ENCODE data around the gene CA10. TPM values are rescaled to one million over a fixed set of nuclear protein-coding genes. Genes with fewer than 3 reads are reported as not detected.

The CA10 gene
- total and polyA plus RNA-seq, 2 experiments from 2014 or later, result 0.92 to 1.5 TPM

DNA sequence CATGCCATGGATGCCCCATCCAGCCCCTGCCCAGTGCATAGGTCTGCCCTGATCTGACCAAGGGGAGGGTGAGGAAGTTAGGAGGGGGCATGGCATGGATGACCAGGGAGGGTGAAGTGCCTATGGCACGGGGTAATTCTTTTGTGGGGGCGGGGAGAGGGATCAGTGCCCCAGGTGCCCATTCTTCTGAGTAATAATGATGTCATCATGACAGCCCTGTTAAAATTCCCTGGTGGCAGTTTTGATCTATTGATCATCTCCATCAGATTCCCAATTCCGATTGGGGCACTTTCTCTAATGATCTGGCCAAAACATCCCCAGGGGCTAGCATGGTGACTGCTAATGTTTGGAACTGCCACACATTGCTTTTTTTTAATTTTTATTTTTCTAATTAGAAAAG is 506.0 kb downstream of the CA10 start:
- H3K36me3 Mint-ChIP-seq (ENCODE audit: low read depth), result no peaks in the 10 kb centered on the region
- H3K9me2 ChIP-seq (ENCODE audit: insufficient read depth), result no peaks in the 10 kb centered on the region
- H3K36me3 ChIP-seq (ENCODE audit: insufficient read depth), result no peaks in the 10 kb centered on the region

DNA sequence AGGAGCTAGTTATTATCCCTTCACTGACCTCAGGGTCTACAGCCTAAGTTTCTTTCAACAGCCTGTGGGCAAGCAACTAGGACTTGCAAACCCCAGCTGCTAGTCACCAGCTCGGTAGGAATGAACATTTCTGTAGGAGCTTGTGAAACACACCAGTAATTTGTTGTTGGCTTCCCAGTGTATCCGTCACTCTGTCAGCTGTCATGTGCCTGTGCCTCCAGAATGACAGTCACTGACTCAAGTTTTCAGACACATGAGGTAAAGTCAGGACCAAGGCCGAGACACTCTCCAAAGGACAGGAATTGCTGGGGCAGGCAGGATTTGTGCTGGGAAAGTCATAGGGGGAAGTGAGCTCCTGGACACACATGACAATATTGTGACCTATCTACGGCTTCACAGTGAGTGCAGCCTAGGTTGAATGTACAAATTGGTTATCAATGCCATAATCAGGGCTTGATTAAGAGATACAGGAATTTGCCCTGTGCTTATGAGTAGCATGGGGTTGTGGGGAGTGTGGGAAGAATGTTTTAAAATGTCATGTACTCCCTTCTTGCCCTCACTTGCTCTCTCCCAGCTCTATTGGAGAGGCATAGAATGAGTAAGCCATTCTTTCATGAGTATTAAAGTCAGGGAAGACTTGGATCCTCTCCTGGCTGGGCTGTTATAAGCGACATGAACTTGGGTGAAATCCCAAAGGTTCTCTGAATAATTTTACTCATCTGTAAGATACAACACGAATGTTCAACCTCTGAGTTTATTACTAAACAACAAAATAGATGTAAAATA is 506.8 kb downstream of the CA10 start:
- ATAC-seq, result no peak
- no peak overlapping the region for H3K4me2 ChIP-seq
- H3K79me2 ChIP-seq (replicated peaks; ENCODE audit: insufficient read depth), result no peaks in the 10 kb centered on the region
- Mint-ChIP-seq H3K27ac (no peak overlapping the region), H3K4me1 (peaks cover 13% of the 10 kb centered on the region), H3K4me3 (no peak overlapping the region), H3K9me3 (no peaks in the 10 kb centered on the region), H3K36me3 (ENCODE audit: low read depth) (no peaks in the 10 kb centered on the region), H3K27me3 (ENCODE audit: insufficient read depth, low read depth, poor library complexity) (peaks cover 2% of the 10 kb centered on the region)
- no peaks in the 10 kb centered on the region for H3F3A ChIP-seq (replicated peaks; ENCODE audit: low read depth)
- H3K27ac ChIP-seq (ENCODE audit: low read depth), result no peak overlapping the region
- H3K27me3 ChIP-seq (ENCODE audit: insufficient read depth), result no peaks in the 10 kb centered on the region
- H3K4me1 ChIP-seq (ENCODE audit: insufficient read depth), result no peaks in the 10 kb centered on the region
- no peak overlapping the region for H3K4me3 ChIP-seq
- no peak overlapping the region for H2AFZ ChIP-seq
- H3K36me3 ChIP-seq (ENCODE audit: insufficient read depth), result no peaks in the 10 kb centered on the region
- H3K9me2 ChIP-seq (ENCODE audit: insufficient read depth), result no peaks in the 10 kb centered on the region
- DNase-seq (ENCODE audit: low spot score), result no peak
- H4K20me1 ChIP-seq (replicated peaks; ENCODE audit: insufficient read depth), result no peaks in the 10 kb centered on the region
- TF ChIP-seq JUNB (IDR thresholded peaks at IDR 0.05; ENCODE audit: unreplicated experiment), result no peak
- TF ChIP-seq, protein P1, sequence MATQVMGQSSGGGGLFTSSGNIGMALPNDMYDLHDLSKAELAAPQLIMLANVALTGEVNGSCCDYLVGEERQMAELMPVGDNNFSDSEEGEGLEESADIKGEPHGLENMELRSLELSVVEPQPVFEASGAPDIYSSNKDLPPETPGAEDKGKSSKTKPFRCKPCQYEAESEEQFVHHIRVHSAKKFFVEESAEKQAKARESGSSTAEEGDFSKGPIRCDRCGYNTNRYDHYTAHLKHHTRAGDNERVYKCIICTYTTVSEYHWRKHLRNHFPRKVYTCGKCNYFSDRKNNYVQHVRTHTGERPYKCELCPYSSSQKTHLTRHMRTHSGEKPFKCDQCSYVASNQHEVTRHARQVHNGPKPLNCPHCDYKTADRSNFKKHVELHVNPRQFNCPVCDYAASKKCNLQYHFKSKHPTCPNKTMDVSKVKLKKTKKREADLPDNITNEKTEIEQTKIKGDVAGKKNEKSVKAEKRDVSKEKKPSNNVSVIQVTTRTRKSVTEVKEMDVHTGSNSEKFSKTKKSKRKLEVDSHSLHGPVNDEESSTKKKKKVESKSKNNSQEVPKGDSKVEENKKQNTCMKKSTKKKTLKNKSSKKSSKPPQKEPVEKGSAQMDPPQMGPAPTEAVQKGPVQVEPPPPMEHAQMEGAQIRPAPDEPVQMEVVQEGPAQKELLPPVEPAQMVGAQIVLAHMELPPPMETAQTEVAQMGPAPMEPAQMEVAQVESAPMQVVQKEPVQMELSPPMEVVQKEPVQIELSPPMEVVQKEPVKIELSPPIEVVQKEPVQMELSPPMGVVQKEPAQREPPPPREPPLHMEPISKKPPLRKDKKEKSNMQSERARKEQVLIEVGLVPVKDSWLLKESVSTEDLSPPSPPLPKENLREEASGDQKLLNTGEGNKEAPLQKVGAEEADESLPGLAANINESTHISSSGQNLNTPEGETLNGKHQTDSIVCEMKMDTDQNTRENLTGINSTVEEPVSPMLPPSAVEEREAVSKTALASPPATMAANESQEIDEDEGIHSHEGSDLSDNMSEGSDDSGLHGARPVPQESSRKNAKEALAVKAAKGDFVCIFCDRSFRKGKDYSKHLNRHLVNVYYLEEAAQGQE (IDR thresholded peaks at IDR 0.05; ENCODE audit: unreplicated experiment), result no peak
- no peak for TF ChIP-seq STAT1 (IDR thresholded peaks at IDR 0.05; ENCODE audit: unreplicated experiment)
- TF ChIP-seq, protein P2, sequence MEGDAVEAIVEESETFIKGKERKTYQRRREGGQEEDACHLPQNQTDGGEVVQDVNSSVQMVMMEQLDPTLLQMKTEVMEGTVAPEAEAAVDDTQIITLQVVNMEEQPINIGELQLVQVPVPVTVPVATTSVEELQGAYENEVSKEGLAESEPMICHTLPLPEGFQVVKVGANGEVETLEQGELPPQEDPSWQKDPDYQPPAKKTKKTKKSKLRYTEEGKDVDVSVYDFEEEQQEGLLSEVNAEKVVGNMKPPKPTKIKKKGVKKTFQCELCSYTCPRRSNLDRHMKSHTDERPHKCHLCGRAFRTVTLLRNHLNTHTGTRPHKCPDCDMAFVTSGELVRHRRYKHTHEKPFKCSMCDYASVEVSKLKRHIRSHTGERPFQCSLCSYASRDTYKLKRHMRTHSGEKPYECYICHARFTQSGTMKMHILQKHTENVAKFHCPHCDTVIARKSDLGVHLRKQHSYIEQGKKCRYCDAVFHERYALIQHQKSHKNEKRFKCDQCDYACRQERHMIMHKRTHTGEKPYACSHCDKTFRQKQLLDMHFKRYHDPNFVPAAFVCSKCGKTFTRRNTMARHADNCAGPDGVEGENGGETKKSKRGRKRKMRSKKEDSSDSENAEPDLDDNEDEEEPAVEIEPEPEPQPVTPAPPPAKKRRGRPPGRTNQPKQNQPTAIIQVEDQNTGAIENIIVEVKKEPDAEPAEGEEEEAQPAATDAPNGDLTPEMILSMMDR (conservative IDR thresholded peaks at IDR 0.05; ENCODE audit: low read depth in 2 of 2), result no peak
- TF ChIP-seq, protein P3, sequence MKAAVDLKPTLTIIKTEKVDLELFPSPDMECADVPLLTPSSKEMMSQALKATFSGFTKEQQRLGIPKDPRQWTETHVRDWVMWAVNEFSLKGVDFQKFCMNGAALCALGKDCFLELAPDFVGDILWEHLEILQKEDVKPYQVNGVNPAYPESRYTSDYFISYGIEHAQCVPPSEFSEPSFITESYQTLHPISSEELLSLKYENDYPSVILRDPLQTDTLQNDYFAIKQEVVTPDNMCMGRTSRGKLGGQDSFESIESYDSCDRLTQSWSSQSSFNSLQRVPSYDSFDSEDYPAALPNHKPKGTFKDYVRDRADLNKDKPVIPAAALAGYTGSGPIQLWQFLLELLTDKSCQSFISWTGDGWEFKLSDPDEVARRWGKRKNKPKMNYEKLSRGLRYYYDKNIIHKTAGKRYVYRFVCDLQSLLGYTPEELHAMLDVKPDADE (IDR thresholded peaks at IDR 0.05), result no peak
- TF ChIP-seq POLR2AphosphoS5 (IDR thresholded peaks at IDR 0.05; ENCODE audit: low read depth), result no peak
- TF ChIP-seq, protein P4, sequence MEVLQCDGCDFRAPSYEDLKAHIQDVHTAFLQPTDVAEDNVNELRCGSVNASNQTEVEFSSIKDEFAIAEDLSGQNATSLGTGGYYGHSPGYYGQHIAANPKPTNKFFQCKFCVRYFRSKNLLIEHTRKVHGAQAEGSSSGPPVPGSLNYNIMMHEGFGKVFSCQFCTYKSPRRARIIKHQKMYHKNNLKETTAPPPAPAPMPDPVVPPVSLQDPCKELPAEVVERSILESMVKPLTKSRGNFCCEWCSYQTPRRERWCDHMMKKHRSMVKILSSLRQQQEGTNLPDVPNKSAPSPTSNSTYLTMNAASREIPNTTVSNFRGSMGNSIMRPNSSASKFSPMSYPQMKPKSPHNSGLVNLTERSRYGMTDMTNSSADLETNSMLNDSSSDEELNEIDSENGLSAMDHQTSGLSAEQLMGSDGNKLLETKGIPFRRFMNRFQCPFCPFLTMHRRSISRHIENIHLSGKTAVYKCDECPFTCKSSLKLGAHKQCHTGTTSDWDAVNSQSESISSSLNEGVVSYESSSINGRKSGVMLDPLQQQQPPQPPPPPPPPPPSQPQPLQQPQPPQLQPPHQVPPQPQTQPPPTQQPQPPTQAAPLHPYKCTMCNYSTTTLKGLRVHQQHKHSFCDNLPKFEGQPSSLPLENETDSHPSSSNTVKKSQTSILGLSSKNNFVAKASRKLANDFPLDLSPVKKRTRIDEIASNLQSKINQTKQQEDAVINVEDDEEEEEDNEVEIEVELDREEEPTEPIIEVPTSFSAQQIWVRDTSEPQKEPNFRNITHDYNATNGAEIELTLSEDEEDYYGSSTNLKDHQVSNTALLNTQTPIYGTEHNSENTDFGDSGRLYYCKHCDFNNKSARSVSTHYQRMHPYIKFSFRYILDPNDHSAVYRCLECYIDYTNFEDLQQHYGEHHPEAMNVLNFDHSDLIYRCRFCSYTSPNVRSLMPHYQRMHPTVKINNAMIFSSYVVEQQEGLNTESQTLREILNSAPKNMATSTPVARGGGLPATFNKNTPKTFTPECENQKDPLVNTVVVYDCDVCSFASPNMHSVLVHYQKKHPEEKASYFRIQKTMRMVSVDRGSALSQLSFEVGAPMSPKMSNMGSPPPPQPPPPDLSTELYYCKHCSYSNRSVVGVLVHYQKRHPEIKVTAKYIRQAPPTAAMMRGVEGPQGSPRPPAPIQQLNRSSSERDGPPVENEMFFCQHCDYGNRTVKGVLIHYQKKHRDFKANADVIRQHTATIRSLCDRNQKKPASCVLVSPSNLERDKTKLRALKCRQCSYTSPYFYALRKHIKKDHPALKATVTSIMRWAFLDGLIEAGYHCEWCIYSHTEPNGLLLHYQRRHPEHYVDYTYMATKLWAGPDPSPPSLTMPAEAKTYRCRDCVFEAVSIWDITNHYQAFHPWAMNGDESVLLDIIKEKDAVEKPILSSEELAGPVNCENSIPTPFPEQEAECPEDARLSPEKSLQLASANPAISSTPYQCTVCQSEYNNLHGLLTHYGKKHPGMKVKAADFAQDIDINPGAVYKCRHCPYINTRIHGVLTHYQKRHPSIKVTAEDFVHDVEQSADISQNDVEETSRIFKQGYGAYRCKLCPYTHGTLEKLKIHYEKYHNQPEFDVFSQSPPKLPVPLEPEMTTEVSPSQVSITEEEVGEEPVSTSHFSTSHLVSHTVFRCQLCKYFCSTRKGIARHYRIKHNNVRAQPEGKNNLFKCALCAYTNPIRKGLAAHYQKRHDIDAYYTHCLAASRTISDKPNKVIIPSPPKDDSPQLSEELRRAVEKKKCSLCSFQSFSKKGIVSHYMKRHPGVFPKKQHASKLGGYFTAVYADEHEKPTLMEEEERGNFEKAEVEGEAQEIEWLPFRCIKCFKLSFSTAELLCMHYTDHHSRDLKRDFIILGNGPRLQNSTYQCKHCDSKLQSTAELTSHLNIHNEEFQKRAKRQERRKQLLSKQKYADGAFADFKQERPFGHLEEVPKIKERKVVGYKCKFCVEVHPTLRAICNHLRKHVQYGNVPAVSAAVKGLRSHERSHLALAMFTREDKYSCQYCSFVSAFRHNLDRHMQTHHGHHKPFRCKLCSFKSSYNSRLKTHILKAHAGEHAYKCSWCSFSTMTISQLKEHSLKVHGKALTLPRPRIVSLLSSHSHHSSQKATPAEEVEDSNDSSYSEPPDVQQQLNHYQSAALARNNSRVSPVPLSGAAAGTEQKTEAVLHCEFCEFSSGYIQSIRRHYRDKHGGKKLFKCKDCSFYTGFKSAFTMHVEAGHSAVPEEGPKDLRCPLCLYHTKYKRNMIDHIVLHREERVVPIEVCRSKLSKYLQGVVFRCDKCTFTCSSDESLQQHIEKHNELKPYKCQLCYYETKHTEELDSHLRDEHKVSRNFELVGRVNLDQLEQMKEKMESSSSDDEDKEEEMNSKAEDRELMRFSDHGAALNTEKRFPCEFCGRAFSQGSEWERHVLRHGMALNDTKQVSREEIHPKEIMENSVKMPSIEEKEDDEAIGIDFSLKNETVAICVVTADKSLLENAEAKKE (CRISPR knock-in tag; IDR thresholded peaks at IDR 0.05), result no peak
- TF ChIP-seq NANOG (IDR thresholded peaks at IDR 0.05; ENCODE audit: borderline replicate concordance), result no peak

More for the DNA sequence above, 506.0 kb downstream of the CA10 start:
- Histone ChIP-seq H3K27ac (ENCODE audit: low read depth) (no peak overlapping the region), H3K4me2 (no peak overlapping the region), H3F3A (replicated peaks; ENCODE audit: low read depth) (no peaks in the 10 kb centered on the region), H3K4me1 (ENCODE audit: insufficient read depth) (no peaks in the 10 kb centered on the region), H2AFZ (no peak overlapping the region), H4K20me1 (replicated peaks; ENCODE audit: insufficient read depth) (no peaks in the 10 kb centered on the region), H3K79me2 (replicated peaks; ENCODE audit: insufficient read depth) (no peaks in the 10 kb centered on the region), H3K27me3 (ENCODE audit: insufficient read depth) (no peaks in the 10 kb centered on the region), H3K4me3 (no peak overlapping the region)
- TF ChIP-seq EZH2 (IDR thresholded peaks at IDR 0.05; ENCODE audit: low read depth, unreplicated experiment) (no peak), CREB1 (CRISPR knock-in tag; IDR thresholded peaks at IDR 0.05; ENCODE audit: low read depth) (no peak)
- H3K27ac Mint-ChIP-seq, result no peak overlapping the region
- no peaks in the 10 kb centered on the region for H3K9me3 Mint-ChIP-seq
- H3K4me3 Mint-ChIP-seq, result no peak overlapping the region
- peaks cover 5% of the 10 kb centered on the region for H3K4me1 Mint-ChIP-seq
- H3K27me3 Mint-ChIP-seq (ENCODE audit: insufficient read depth, low read depth, poor library complexity), result peaks cover 2% of the 10 kb centered on the region
- ATAC-seq (no peak), DNase-seq (ENCODE audit: low spot score) (no peak)

Measured in GM23338 (cell line).